GM23248 (cell line): Measurements from ENCODE around the gene GPR17. TPM values are rescaled to one million over a fixed set of nuclear protein-coding genes. Genes with fewer than 3 reads are reported as not detected.

Experiments
- DNase-seq: peaks from one replicate; pipeline ENCODE4 v3.0.0-alpha.2; 2015
- H2AFZ ChIP-seq: fragments of 200-600 bp; sonication (generic); 2 replicates; pipeline ENCODE4 v1.6.1; 2016; ENCODE audit warnings: antibody characterized with exemption
- H3F3A ChIP-seq: fragments of 200-600 bp; sonication (generic); 2 replicates; pipeline ENCODE4 v1.6.1; 2016; ENCODE audit warnings: mild to moderate bottlenecking, antibody characterized with exemption, mixed run types; ENCODE audit not compliant: insufficient read depth
- H3K27ac ChIP-seq: fragments of 200-600 bp; sonication (generic); 2 replicates; pipeline ENCODE4 v1.5.1; 2016; ENCODE audit warnings: mild to moderate bottlenecking
- H3K27me3 ChIP-seq: fragments of 200-600 bp; sonication (generic); replicated peaks from 2 replicates; pipeline ENCODE4 v1.6.1; 2016; ENCODE audit warnings: mild to moderate bottlenecking; ENCODE audit not compliant: insufficient read depth
- H3K36me3 ChIP-seq: fragments of 200-600 bp; sonication (generic); 2 replicates; pipeline ENCODE4 v1.6.1; 2016; ENCODE audit warnings: low read depth, mild to moderate bottlenecking
- H3K4me1 ChIP-seq: fragments of 200-600 bp; sonication (generic); 2 replicates; pipeline ENCODE4 v1.6.1; 2016; ENCODE audit warnings: mild to moderate bottlenecking; ENCODE audit not compliant: insufficient read depth
- H3K4me2 ChIP-seq: fragments of 200-600 bp; sonication (generic); one replicate; pipeline ENCODE4 v1.6.1; 2016; ENCODE audit warnings: mild to moderate bottlenecking; ENCODE audit not compliant: unreplicated experiment
- H3K4me3 ChIP-seq: fragments of 200-600 bp; sonication (generic); 2 replicates; pipeline ENCODE4 v1.5.1; 2016; ENCODE audit warnings: mild to moderate bottlenecking
- H3K79me2 ChIP-seq: fragments of 200-600 bp; sonication (generic); 2 replicates; pipeline ENCODE4 v1.6.1; 2016; ENCODE audit warnings: mild to moderate bottlenecking; ENCODE audit not compliant: insufficient read depth
- H3K9ac ChIP-seq: fragments of 200-600 bp; sonication (generic); 2 replicates; pipeline ENCODE4 v1.6.1; 2016; ENCODE audit warnings: mild to moderate bottlenecking
- H3K9me2 ChIP-seq: fragments of 200-600 bp; sonication (generic); 2 replicates; pipeline ENCODE4 v1.6.1; 2016; ENCODE audit warnings: mixed run types, mild to moderate bottlenecking, moderate library complexity; ENCODE audit not compliant: insufficient read depth
- H3K9me3 ChIP-seq: fragments of 200-600 bp; sonication (generic); one replicate; pipeline ENCODE4 v1.6.1; 2017; ENCODE audit warnings: low read depth
- H4K20me1 ChIP-seq: fragments of 200-600 bp; sonication (generic); 2 replicates; pipeline ENCODE4 v1.6.0; 2016; ENCODE audit not compliant: insufficient read depth
- EZH2 ChIP-seq: fragments of 200-600 bp; sonication (generic); IDR thresholded peaks from 2 replicates; pipeline ENCODE4 v1.6.1; 2018; ENCODE audit warnings: antibody characterized with exemption, mild to moderate bottlenecking; ENCODE audit not compliant: insufficient read depth, poor library complexity, severe bottlenecking
- EZH2phosphoT487 ChIP-seq: fragments of 200-600 bp; sonication (generic); IDR thresholded peaks from 2 replicates; pipeline ENCODE4 v1.6.1; 2018; ENCODE audit warnings: antibody characterized with exemption, moderate library complexity, mild to moderate bottlenecking, low read depth; ENCODE audit not compliant: insufficient read depth
- WGBS, 2 experiments: methylation state at CpG; one replicate each; pipeline ENCODE4 v1.1.6; 2015 to 2017; ENCODE audit warnings: low lambda C conversion rate in 2 of 2, low coverage in 1 of 2; ENCODE audit errors: missing lambda C conversion rate in 2 of 2; 5-methylcytosine and 5-hydroxymethylcytosine counted together
- in situ Hi-C: fragments of 300-500 bp; cut with MboI; formaldehyde crosslinking; loops from 2 replicates; pipeline ENCODE4 v1.15.0; 2020
- polyA plus RNA-seq: library from polyadenylated mRNA; unstranded; fragments of >200 nt; fragmentation: Nextera tagmentation; extraction: Ambion mirVana; gene quantifications from 2 replicates; pipeline ENCODE4 v1.2.1, GENCODE V29; 2016
- total RNA-seq: library from RNA; depleted of rRNA; stranded (reverse); fragments of >200 nt; shearing (Covaris generic); gene quantifications from 2 replicates; pipeline ENCODE4 v1.2.3, GENCODE V29; 2014

Gene GPR17
- total and polyA plus RNA-seq, 2 experiments from 2014 or later = 0.11 TPM; not detected in 1

GRCh38 chr2:127628767-127629614 lies 17.0 kb upstream of the GPR17 start:
- H3K9me2 ChIP-seq = no peaks in the 10 kb centered on the region
- H2AFZ ChIP-seq = no peak overlapping the region
- H4K20me1 ChIP-seq = no peaks in the 10 kb centered on the region
- H3K9ac ChIP-seq = no peak overlapping the region
- TF ChIP-seq EZH2 (no peak), EZH2phosphoT487 (no peak)
- no peaks in the 10 kb centered on the region for H3F3A ChIP-seq
- no peak for DNase-seq
- H3K4me1 ChIP-seq = no peaks in the 10 kb centered on the region
- H3K27me3 ChIP-seq = no peaks in the 10 kb centered on the region
- H3K27ac ChIP-seq = no peak overlapping the region
- in situ Hi-C loops = no loop called here
- H3K79me2 ChIP-seq = no peaks in the 10 kb centered on the region
- no peaks in the 10 kb centered on the region for H3K36me3 ChIP-seq
- H3K4me2 ChIP-seq = no peak overlapping the region
- WGBS, 2 experiments = 68 to 69% methylated on average over 17 of the region's 17 CpGs
- H3K4me3 ChIP-seq = no peak overlapping the region
- H3K9me3 ChIP-seq = no peaks in the 10 kb centered on the region

GRCh38 chr2:127629637-127630036 lies 16.3 kb upstream of the GPR17 start:
- Histone ChIP-seq H3K9me2 (no peaks in the 10 kb centered on the region), H3K27me3 (no peaks in the 10 kb centered on the region), H3K4me3 (no peak overlapping the region), H3K4me1 (no peaks in the 10 kb centered on the region), H4K20me1 (no peaks in the 10 kb centered on the region), H3F3A (no peaks in the 10 kb centered on the region), H3K79me2 (no peaks in the 10 kb centered on the region), H3K36me3 (no peaks in the 10 kb centered on the region), H3K4me2 (no peak overlapping the region), H3K9me3 (no peaks in the 10 kb centered on the region), H2AFZ (no peak overlapping the region), H3K9ac (no peak overlapping the region), H3K27ac (no peak overlapping the region)
- in situ Hi-C loops = no loop called here
- TF ChIP-seq EZH2phosphoT487 = no peak
- 60% methylated on average over 9 of the region's 9 CpGs for WGBS, 2 experiments
- DNase-seq = no peak

- in situ Hi-C loops = no loop called here
- no peaks in the 10 kb centered on the region for H4K20me1 ChIP-seq
- H3K9me2 ChIP-seq = no peaks in the 10 kb centered on the region
- no peak overlapping the region for H3K4me3 ChIP-seq
- H2AFZ ChIP-seq = no peak overlapping the region
- TF ChIP-seq EZH2phosphoT487 (no peak), EZH2 (no peak)
- H3F3A ChIP-seq = no peaks in the 10 kb centered on the region
- H3K4me1 ChIP-seq = no peaks in the 10 kb centered on the region
- no peaks in the 10 kb centered on the region for H3K36me3 ChIP-seq
- no peaks in the 10 kb centered on the region for H3K9me3 ChIP-seq
- H3K9ac ChIP-seq = no peak overlapping the region
- H3K27ac ChIP-seq = no peak overlapping the region
- no peak for DNase-seq
- H3K4me2 ChIP-seq = no peak overlapping the region
- H3K79me2 ChIP-seq = no peaks in the 10 kb centered on the region
- WGBS, 2 experiments = 51 to 57% methylated on average over 8 to 10 of the region's 10 CpGs
- H3K27me3 ChIP-seq = no peaks in the 10 kb centered on the region
These were observed 15.7 kb upstream of the GPR17 start for GRCh38 chr2:127630096-127630863.

- in situ Hi-C loops = no loop called here
These were observed 15.0 kb upstream of the GPR17 start for GRCh38 chr2:127630864-127631540.

More at GRCh38 chr2:127630864-127631540, 15.0 kb upstream of the GPR17 start:
- no peaks in the 10 kb centered on the region for H3K79me2 ChIP-seq
- DNase-seq = no peak
- no peaks in the 10 kb centered on the region for H3K4me1 ChIP-seq
- H2AFZ ChIP-seq = no peak overlapping the region
- H3K27ac ChIP-seq = no peak overlapping the region
- H3K9ac ChIP-seq = no peak overlapping the region
- no peaks in the 10 kb centered on the region for H3K27me3 ChIP-seq
- no peaks in the 10 kb centered on the region for H3F3A ChIP-seq
- no peak overlapping the region for H3K4me2 ChIP-seq
- no peak for TF ChIP-seq EZH2
- TF ChIP-seq EZH2phosphoT487 = no peak
- 95% methylated on average over 22 to 23 of the region's 25 CpGs for WGBS, 2 experiments
- H4K20me1 ChIP-seq = no peaks in the 10 kb centered on the region
- no peak overlapping the region for H3K4me3 ChIP-seq
- H3K36me3 ChIP-seq = no peaks in the 10 kb centered on the region
- no peaks in the 10 kb centered on the region for H3K9me3 ChIP-seq
- H3K9me2 ChIP-seq = no peaks in the 10 kb centered on the region
